GM23338 (cell line): ENCODE data around the gene HELZ.
"Not testable (repeated sequence)": the region's sequence is repeated elsewhere in the genome, so short reads cannot be mapped to it uniquely, and the experiment has no call there.

Experiments used
- CREB1 ChIP-seq: fragments of 250-450 bp; sonication (Bioruptor Pico); IDR thresholded peaks from 2 replicates; pipeline ENCODE4 v1.5.0; 2020; ENCODE audit warnings: low read depth, mild to moderate bottlenecking, moderate library complexity
- EZH2 ChIP-seq: fragments of 200-600 bp; sonication (generic); IDR thresholded peaks from one replicate; pipeline ENCODE4 v1.8.0; 2017; ENCODE audit warnings: antibody characterized with exemption, mild to moderate bottlenecking, low read depth; ENCODE audit not compliant: unreplicated experiment
- POLR2AphosphoS5 ChIP-seq: IDR thresholded peaks from 2 replicates; pipeline ENCODE4 v1.6.1; 2016; ENCODE audit warnings: antibody characterized with exemption, low read depth
- STAT1 ChIP-seq: IDR thresholded peaks from one replicate; pipeline ENCODE4 v1.6.1; 2016; ENCODE audit warnings: antibody characterized with exemption; ENCODE audit not compliant: unreplicated experiment
- TF ChIP-seq, protein P1 (sequence below), 2 experiments: fragments of 200-600 bp in 1 of 2; sonication (generic) in 1 of 2; conservative IDR thresholded peaks; 2 replicates each; pipeline versions ENCODE4 v1.5.1 to v1.6.1; 2016 to 2017; ENCODE audit warnings: antibody characterized with exemption in 2 of 2, low read depth in 2 of 2, mild to moderate bottlenecking in 2 of 2, moderate library complexity in 1 of 2
- TF ChIP-seq, protein P2 (sequence below): IDR thresholded peaks from one replicate; pipeline ENCODE4 v1.6.1; 2018; ENCODE audit warnings: antibody characterized with exemption; ENCODE audit not compliant: unreplicated experiment

DNA sequence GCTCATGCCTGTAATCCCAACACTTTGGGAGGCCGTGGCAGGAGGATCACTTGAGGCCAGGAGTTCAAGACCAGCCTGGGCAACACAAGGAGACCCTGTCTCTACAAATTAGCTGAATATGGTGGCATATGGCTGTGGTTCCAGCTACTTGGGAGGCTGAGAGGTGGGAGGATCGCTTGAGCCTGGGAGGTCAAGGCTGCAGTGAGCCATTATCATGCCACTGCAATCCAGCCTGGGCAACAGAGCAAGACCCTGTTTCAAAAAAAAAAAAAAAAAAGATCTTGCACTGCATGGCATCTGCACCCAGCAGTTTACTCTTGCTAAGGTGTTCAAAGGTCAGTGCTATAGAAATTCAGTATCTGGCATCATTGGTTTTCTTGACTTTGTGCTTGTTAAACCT, 26.2 kb upstream of the HELZ start:
- TF ChIP-seq, protein P1, sequence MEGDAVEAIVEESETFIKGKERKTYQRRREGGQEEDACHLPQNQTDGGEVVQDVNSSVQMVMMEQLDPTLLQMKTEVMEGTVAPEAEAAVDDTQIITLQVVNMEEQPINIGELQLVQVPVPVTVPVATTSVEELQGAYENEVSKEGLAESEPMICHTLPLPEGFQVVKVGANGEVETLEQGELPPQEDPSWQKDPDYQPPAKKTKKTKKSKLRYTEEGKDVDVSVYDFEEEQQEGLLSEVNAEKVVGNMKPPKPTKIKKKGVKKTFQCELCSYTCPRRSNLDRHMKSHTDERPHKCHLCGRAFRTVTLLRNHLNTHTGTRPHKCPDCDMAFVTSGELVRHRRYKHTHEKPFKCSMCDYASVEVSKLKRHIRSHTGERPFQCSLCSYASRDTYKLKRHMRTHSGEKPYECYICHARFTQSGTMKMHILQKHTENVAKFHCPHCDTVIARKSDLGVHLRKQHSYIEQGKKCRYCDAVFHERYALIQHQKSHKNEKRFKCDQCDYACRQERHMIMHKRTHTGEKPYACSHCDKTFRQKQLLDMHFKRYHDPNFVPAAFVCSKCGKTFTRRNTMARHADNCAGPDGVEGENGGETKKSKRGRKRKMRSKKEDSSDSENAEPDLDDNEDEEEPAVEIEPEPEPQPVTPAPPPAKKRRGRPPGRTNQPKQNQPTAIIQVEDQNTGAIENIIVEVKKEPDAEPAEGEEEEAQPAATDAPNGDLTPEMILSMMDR (conservative IDR thresholded peaks at IDR 0.05; ENCODE audit: low read depth in 2 of 2), result not testable (repeated sequence)
- TF ChIP-seq STAT1, POLR2AphosphoS5, EZH2, CREB1: not testable (repeated sequence)
- TF ChIP-seq, protein P2, sequence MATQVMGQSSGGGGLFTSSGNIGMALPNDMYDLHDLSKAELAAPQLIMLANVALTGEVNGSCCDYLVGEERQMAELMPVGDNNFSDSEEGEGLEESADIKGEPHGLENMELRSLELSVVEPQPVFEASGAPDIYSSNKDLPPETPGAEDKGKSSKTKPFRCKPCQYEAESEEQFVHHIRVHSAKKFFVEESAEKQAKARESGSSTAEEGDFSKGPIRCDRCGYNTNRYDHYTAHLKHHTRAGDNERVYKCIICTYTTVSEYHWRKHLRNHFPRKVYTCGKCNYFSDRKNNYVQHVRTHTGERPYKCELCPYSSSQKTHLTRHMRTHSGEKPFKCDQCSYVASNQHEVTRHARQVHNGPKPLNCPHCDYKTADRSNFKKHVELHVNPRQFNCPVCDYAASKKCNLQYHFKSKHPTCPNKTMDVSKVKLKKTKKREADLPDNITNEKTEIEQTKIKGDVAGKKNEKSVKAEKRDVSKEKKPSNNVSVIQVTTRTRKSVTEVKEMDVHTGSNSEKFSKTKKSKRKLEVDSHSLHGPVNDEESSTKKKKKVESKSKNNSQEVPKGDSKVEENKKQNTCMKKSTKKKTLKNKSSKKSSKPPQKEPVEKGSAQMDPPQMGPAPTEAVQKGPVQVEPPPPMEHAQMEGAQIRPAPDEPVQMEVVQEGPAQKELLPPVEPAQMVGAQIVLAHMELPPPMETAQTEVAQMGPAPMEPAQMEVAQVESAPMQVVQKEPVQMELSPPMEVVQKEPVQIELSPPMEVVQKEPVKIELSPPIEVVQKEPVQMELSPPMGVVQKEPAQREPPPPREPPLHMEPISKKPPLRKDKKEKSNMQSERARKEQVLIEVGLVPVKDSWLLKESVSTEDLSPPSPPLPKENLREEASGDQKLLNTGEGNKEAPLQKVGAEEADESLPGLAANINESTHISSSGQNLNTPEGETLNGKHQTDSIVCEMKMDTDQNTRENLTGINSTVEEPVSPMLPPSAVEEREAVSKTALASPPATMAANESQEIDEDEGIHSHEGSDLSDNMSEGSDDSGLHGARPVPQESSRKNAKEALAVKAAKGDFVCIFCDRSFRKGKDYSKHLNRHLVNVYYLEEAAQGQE, result not testable (repeated sequence)
